HUES64 (cell line): ENCODE measurements around the gene YTHDF1.
"Not testable (repeated sequence)": the region's sequence is repeated elsewhere in the genome, so short reads cannot be mapped to it uniquely, and the experiment has no call there.

ENCODE experiments used
- H3K27ac ChIP-seq: 2 replicates; pipeline ENCODE4 v1.7.0; 2013; ENCODE audit warnings: low read depth, low read length, inconsistent platforms
- H3K27me3 ChIP-seq: 2 replicates; pipeline ENCODE4 v1.6.1; 2013; ENCODE audit warnings: mild to moderate bottlenecking, low read length; ENCODE audit not compliant: insufficient read depth
- H3K36me3 ChIP-seq: 2 replicates; pipeline ENCODE4 v1.6.1; 2013; ENCODE audit warnings: mild to moderate bottlenecking, low read length; ENCODE audit not compliant: insufficient read depth
- H3K4me1 ChIP-seq: 2 replicates; pipeline ENCODE4 v1.6.1; 2013; ENCODE audit warnings: mild to moderate bottlenecking, low read length, moderate library complexity; ENCODE audit not compliant: insufficient read depth
- H3K4me3 ChIP-seq: 2 replicates; pipeline ENCODE4 v1.5.1; 2013; ENCODE audit warnings: mild to moderate bottlenecking, low read length, moderate library complexity
- H3K9ac ChIP-seq: 2 replicates; pipeline ENCODE4 v1.6.1; 2013; ENCODE audit warnings: mild to moderate bottlenecking, low read depth, low read length
- H3K9me3 ChIP-seq: 2 replicates; pipeline ENCODE4 v1.6.1; 2013; ENCODE audit warnings: low read depth, low read length; ENCODE audit not compliant: insufficient read depth
- WGBS: fragments of 150-250, 120-280 bp; methylation state at CpG from one replicate; pipeline ENCODE4 v1.1.7; 2013; ENCODE audit warnings: missing lambda C conversion rate; 5-methylcytosine and 5-hydroxymethylcytosine counted together

YTHDF1 gene

DNA sequence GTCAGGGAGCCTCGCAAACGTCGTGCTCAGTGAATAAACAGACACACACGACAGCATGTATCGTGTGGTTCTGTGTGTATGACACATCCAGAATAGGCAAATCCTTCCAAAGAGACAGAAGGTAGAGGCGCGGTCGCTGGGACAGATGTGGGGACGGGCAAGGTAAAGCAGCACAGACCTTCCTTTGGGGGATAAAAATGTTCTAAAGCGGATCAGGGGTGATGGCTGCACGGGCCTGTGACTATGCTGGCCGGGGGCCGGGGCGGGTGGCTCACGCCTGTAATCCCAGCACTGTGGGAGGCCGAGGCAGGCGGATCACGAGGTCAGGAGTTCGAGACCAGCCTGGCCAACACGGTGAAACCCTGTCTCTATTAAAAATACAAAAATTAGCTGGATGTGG is 56.7 kb downstream of the YTHDF1 start:
- H3K4me1 ChIP-seq, H3K27me3 ChIP-seq, H3K27ac ChIP-seq, H3K9me3 ChIP-seq, H3K4me3 ChIP-seq, H3K9ac ChIP-seq, H3K36me3 ChIP-seq: not testable (repeated sequence)
- 89% methylated on average over 20 of the region's 20 CpGs for WGBS

DNA sequence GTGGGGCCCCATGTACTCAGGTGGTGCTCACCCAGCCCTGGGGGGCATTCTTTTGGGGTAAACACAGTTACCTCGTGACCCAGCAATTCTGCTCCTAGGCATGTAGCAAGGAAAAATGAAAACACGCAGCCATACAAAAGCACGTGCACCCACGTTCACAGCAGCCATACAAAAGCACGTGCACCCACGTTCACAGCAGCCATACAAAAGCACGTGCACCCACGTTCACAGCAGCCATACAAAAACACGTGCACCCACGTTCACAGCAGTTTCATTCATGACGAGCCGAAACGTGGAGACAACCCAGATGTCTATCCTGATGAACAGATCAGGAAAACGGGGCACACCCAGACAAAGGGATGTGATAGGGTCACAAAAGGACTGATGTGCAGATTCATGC is 57.1 kb downstream of the YTHDF1 start:
- Histone ChIP-seq H3K36me3 (no peaks in the 10 kb centered on the region), H3K4me3 (no peak overlapping the region), H3K27ac (no peak overlapping the region), H3K4me1 (no peaks in the 10 kb centered on the region), H3K27me3 (no peaks in the 10 kb centered on the region), H3K9me3 (no peaks in the 10 kb centered on the region), H3K9ac (no peak overlapping the region)
- WGBS = 93% methylated on average over 14 of the region's 14 CpGs

DNA sequence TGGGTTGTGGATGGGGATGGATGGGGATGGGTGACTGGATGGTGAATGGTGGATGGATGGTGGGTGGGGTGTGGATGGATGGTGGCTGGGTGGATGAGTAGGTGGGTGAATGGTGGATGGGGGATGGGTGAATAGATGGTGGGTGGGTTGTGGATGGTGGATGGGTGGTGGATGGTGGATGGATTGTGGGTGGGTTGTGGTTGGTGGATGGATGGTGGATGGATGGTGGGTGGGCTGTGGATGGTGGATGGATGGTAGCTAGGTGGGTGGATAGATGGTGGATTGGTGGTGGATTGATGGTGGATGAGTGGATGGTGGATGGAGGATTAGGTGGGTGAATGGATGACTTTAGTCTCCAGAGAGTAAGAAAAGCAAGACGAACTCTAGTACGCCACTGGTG is 57.6 kb downstream of the YTHDF1 start:
- H3K36me3 ChIP-seq = no peaks in the 10 kb centered on the region
- H3K27ac ChIP-seq = no peak overlapping the region
- no peak overlapping the region for H3K9ac ChIP-seq
- H3K9me3 ChIP-seq = no peaks in the 10 kb centered on the region
- no peaks in the 10 kb centered on the region for H3K4me1 ChIP-seq
- no peak overlapping the region for H3K4me3 ChIP-seq
- 97% methylated on average over 2 of the region's 2 CpGs for WGBS
- no peaks in the 10 kb centered on the region for H3K27me3 ChIP-seq

DNA sequence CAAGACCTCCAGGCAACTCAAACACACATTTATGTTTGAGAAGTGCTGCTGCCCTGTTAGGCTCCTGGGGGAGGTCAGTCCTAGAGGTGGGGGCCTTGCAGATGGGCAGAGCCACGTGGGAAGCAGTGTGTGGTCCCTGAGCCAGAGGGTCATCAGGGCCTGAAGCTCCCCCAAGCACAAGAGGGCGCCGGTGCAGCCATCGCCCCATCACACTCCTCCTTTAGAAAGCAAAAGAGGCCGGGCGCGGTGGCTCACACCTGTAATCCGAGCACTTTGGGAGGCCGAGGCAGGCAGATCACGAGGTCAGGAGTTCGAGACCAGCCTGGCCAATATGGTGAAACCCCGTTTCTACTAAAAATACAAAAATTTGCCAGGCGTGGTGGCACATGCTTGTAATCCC is 58.5 kb downstream of the YTHDF1 start:
- not testable (repeated sequence) for H3K27ac ChIP-seq, H3K9ac ChIP-seq, H3K36me3 ChIP-seq, H3K4me1 ChIP-seq, H3K9me3 ChIP-seq, H3K4me3 ChIP-seq, H3K27me3 ChIP-seq
- 86% methylated on average over 13 of the region's 13 CpGs for WGBS

DNA sequence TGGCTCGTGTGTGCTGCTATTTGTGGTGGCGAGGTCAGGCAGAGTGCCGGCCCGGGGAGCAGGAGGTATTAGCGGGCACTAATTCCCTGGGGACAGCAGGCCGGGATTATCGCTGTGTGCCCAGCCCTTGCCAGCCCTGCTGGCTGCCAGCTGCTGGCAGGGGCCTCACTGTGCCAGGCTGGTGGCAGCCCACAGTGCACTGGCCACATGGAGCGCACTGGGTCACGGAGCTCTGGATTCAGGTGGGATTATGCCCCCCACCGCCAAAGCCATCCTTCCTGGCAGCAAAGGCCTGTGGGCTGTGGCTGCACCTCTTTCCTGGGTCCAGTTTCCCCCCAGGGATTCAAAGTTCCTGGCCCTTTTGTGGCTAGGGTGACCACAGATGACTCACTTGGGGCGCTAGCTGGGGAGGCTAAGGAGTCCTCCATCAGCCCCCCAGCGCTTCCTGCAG is 59.7 kb downstream of the YTHDF1 start:
- no peaks in the 10 kb centered on the region for H3K4me1 ChIP-seq
- whole genome bisulfite sequencing = 93% methylated on average over 12 of the region's 12 CpGs
- H3K27ac ChIP-seq = no peak overlapping the region
- no peaks in the 10 kb centered on the region for H3K9me3 ChIP-seq
- no peaks in the 10 kb centered on the region for H3K27me3 ChIP-seq
- no peak overlapping the region for H3K9ac ChIP-seq
- no peak overlapping the region for H3K4me3 ChIP-seq
- H3K36me3 ChIP-seq = no peaks in the 10 kb centered on the region

GRCh38 chr20:63155266-63156165 is 60.4 kb downstream of the YTHDF1 start:
- no peak overlapping the region for H3K9ac ChIP-seq
- no peaks in the 10 kb centered on the region for H3K36me3 ChIP-seq
- H3K4me3 ChIP-seq = no peak overlapping the region
- no peaks in the 10 kb centered on the region for H3K27me3 ChIP-seq
- H3K9me3 ChIP-seq = no peaks in the 10 kb centered on the region
- H3K27ac ChIP-seq = no peak overlapping the region
- WGBS = 86% methylated on average over 15 of the region's 15 CpGs
- H3K4me1 ChIP-seq = no peaks in the 10 kb centered on the region

DNA sequence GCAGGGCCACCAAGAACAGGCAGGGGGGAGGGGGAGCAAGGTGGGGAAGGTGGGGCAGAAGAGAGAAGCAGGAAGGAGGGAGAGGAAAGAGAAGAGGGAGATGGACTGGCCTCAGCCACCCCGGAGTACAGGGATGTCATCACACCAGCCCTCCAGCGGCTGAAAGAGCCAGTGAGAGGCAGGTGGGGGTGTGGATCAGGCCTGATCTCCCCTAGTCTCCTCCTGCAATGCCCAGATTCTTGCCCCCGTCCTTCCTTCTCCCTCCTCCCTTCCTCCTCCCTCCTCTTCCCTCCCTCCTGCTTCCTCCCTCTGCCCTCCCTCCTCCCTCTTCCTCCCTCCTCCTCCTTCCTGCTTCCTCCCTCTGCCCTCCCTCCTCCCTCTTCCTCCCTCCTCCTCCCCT is 61.5 kb downstream of the YTHDF1 start:
- 50% methylated on average over 3 of the region's 3 CpGs for WGBS
- Histone ChIP-seq H3K36me3 (no peaks in the 10 kb centered on the region), H3K9ac (no peak overlapping the region)

DNA sequence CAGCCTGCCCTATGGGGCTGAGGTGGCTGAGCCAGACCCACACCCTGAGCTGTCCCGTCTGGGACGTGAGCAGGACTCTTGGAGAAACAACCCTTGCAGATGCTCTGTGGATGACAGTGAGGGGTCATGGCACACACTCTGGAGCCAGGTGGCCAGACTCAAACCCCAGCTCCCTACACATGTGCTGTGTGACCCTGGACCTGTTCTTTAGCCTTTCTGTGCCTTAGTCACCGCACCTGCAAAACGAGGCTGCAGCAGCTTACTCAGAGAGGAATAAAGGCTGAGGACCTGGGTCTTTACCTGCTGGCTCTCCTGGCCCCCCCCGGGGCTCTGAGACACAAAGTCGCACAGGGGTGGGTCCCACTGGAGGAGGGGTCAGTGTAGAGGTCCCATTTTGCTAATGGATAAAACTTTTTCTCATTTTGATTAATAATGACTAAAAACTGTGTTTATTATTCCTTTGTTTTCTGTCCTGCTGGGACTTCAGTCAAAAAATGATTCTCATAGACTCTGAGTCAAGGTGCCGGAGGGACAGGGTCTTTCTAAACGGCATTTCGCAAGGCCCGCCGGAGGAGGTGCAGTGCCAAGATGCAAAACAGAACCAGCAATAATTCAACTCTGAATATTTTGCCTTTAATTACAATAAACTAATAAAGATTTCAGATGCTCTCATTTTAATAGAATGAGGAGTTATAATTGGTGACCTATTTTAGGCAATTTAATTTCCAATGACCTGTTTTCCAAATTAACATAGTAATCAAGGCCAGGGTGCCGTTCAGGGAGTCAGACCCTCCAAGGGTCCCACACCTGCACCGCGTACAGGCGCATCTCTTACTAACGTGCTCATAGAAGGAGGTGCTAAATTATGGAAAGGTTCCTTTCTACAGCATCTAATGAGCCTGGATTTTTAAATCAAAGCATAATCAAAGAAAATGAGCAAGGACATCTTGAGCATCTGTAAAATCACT is 62.4 kb downstream of the YTHDF1 start:
- no peaks in the 10 kb centered on the region for H3K27me3 ChIP-seq
- no peak overlapping the region for H3K4me3 ChIP-seq
- 88% methylated on average over 16 of the region's 16 CpGs for WGBS
- H3K9me3 ChIP-seq = no peaks in the 10 kb centered on the region
- H3K4me1 ChIP-seq = no peaks in the 10 kb centered on the region
- no peaks in the 10 kb centered on the region for H3K36me3 ChIP-seq
- no peak overlapping the region for H3K9ac ChIP-seq
- no peak overlapping the region for H3K27ac ChIP-seq

More for the DNA sequence above, 61.5 kb downstream of the YTHDF1 start:
- H3K27me3 ChIP-seq = no peaks in the 10 kb centered on the region
- H3K27ac ChIP-seq = no peak overlapping the region
- no peaks in the 10 kb centered on the region for H3K9me3 ChIP-seq
- H3K4me3 ChIP-seq = no peak overlapping the region
- H3K4me1 ChIP-seq = no peaks in the 10 kb centered on the region

- H3K27ac ChIP-seq = no peak overlapping the region
- H3K4me1 ChIP-seq = no peaks in the 10 kb centered on the region
- no peak overlapping the region for H3K4me3 ChIP-seq
- no peak overlapping the region for H3K9ac ChIP-seq
- WGBS = 91% methylated on average over 28 of the region's 28 CpGs
- peaks cover 9% of the 10 kb centered on the region for H3K9me3 ChIP-seq
- H3K36me3 ChIP-seq = no peaks in the 10 kb centered on the region
- H3K27me3 ChIP-seq = no peaks in the 10 kb centered on the region
Measured at GRCh38 chr20:63152322-63153253, 63.3 kb downstream of the YTHDF1 start.

DNA sequence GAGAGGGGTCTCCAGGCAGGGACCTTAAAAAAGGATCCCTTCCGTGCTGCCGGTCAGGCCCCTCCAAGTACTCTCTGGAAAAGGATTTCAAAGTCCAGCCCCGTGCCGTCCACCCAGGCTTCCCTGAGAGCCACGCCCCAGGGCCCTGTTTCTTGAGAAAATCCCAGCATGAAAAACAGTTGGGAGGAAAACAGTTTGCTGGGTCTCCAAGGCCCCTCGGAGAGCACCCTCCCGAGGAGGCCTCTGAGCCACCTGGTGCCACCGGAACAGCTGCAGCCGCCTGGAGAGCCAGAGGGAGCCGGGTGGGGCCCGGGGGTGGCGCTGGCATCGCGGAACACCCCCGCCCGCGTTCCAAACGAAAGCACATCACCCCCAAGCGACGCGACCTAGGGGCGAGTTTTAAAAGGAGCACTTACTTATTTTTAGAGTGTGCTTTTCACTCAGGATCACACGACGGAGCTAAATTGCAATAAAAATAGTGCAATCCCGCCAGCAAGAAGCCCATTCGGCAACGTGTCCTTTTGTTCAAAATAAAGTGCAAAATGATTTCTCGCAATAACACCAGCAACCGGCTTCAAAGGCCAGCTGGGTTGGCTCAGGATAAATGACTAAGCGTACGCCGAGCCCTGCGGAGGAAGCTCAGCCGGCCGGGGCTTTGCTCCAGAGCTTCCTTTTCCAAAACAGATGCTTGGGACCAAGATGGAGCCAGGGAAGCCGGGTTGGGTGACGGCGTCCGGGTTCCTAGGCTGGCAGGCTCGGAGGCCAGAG is 64.2 kb downstream of the YTHDF1 start:
- peaks cover 16% of the 10 kb centered on the region for H3K9me3 ChIP-seq
- H3K9ac ChIP-seq = no peak overlapping the region
- H3K36me3 ChIP-seq = no peaks in the 10 kb centered on the region
- no peak overlapping the region for H3K27ac ChIP-seq
- no peaks in the 10 kb centered on the region for H3K4me1 ChIP-seq
- WGBS = 90% methylated on average over 40 of the region's 40 CpGs
- H3K4me3 ChIP-seq = no peak overlapping the region
- H3K27me3 ChIP-seq = no peaks in the 10 kb centered on the region
